CD4-positive, alpha-beta T cell treated with Interleukin-6 for 4 hours (primary cell): ENCODE data around the gene NDUFS4.
"Not testable (repeated sequence)": the region's sequence is repeated elsewhere in the genome, so short reads cannot be mapped to it uniquely, and the experiment has no call there.

Source experiments
- DNase-seq: peaks from one replicate; pipeline ENCODE4 v3.0.0-alpha.2; 2020; ENCODE audit warnings: mixed read lengths

NDUFS4 gene

GRCh38 chr5:53560506-53561191 is at the start of gene NDUFS4:
NDUFS4 (plus strand) TSS chr5:53560639; CDS start chr5:53560663, 24 bp downstream.
- peak; percentile 76 for DNase-seq

GRCh38 chr5:53512539-53512938 is 47.9 kb upstream of the NDUFS4 start:
- DNase-seq, result no peak

GRCh38 chr5:53515988-53516387 is 44.5 kb upstream of the NDUFS4 start:
- DNase-seq, result no peak

- DNase-seq, result no peak
These were observed 39.6 kb upstream of the NDUFS4 start for GRCh38 chr5:53520813-53521212.

GRCh38 chr5:53537711-53538110 is 22.7 kb upstream of the NDUFS4 start:
- DNase-seq, result no peak

GRCh38 chr5:53540739-53541138 is 19.7 kb upstream of the NDUFS4 start:
- DNase-seq, result not testable (repeated sequence)

- DNase-seq, result no peak
These were observed 18.6 kb upstream of the NDUFS4 start for GRCh38 chr5:53541859-53542258.

GRCh38 chr5:53542926-53543325 is 17.5 kb upstream of the NDUFS4 start:
- DNase-seq, result no peak

GRCh38 chr5:53543401-53543800 is 17.0 kb upstream of the NDUFS4 start:
- DNase-seq, result no peak

- DNase-seq, result no peak
These were observed 14.7 kb upstream of the NDUFS4 start for GRCh38 chr5:53545744-53546143.

GRCh38 chr5:53547226-53547625 is 13.2 kb upstream of the NDUFS4 start:
- no peak for DNase-seq

- not testable (repeated sequence) for DNase-seq
These were observed 11.9 kb upstream of the NDUFS4 start for GRCh38 chr5:53548501-53548900.

- no peak for DNase-seq
These were observed 10.6 kb upstream of the NDUFS4 start for GRCh38 chr5:53549792-53550191.

- DNase-seq, result no peak
These were observed 7.9 kb upstream of the NDUFS4 start for GRCh38 chr5:53552561-53552960.

GRCh38 chr5:53554444-53554843 is 6.0 kb upstream of the NDUFS4 start:
- no peak for DNase-seq

GRCh38 chr5:53555160-53555559 is 5.3 kb upstream of the NDUFS4 start:
- no peak for DNase-seq

GRCh38 chr5:53556001-53556400 is 4.4 kb upstream of the NDUFS4 start:
- no peak for DNase-seq

- no peak for DNase-seq
These were observed 3.1 kb upstream of the NDUFS4 start for GRCh38 chr5:53557386-53557785.

- DNase-seq, result no peak
These were observed 1.5 kb upstream of the NDUFS4 start for GRCh38 chr5:53558966-53559365.

- DNase-seq, result no peak
These were observed 411 bp upstream of the NDUFS4 start for GRCh38 chr5:53560028-53560427.

GRCh38 chr5:53568401-53568800 is 8.0 kb downstream of the NDUFS4 start:
- no peak for DNase-seq

- no peak for DNase-seq
These were observed 8.4 kb downstream of the NDUFS4 start for GRCh38 chr5:53568871-53569270.

GRCh38 chr5:53569453-53569852 is 9.0 kb downstream of the NDUFS4 start:
- DNase-seq, result no peak

- no peak for DNase-seq
These were observed 11.0 kb downstream of the NDUFS4 start for GRCh38 chr5:53571403-53571802.

GRCh38 chr5:53575101-53575500 is 14.7 kb downstream of the NDUFS4 start:
- DNase-seq, result no peak
